HG03064 (cell line): ENCODE measurements around the gene TBC1D9B.

Experiments used
- ATAC-seq: cut with Tn5 transposase; IDR thresholded peaks from one replicate; pipeline ENCODE4 v1.9.1; 2021; ENCODE audit warnings: low read depth; ENCODE audit not compliant: unreplicated experiment

Gene TBC1D9B

DNA sequence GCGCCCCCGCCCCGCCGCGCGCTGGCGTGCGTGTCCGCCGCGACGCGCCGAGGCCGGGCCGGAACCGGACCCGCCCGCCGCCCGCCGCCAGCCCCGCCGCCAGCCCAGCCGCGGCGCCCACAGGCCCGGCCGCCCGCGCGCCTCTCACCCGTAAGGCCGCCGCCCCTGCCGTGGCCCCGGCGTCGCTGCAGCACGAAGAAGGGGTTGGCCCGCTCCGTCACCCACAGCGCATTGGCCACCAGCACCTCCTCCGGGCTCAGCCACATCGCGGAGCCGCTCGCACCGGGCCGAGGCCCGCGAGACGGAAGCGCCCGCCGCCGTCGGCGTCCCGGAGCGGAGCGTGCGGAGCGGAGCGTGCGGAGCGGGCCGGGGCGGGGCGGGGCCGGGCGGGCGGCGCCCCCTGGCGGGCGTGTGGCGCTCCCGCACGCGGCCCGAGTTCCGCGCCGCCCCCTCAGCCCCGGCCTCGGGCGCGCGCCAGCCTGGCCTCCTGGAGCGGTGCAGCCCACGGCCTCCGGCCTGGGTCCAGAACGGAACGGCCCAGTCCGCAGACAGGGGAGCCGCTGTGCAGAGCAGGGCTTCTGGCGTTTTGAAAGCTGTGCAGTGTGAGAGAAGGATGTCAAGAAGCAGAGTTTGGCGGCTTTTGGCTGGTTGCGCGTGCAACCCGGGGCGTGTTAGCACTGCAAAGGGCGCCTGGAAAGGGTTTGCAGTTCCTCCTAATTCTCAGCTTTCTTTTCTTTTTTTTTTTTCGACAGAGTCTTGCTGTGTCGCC lies at the start of gene TBC1D9B:
Gene TBC1D9B, minus strand, starts transcription at position 342 of the 769 bp plus-strand sequence. Its CDS starts 76 bp downstream, at position 266.
- peak; percentile 83 for ATAC-seq

DNA sequence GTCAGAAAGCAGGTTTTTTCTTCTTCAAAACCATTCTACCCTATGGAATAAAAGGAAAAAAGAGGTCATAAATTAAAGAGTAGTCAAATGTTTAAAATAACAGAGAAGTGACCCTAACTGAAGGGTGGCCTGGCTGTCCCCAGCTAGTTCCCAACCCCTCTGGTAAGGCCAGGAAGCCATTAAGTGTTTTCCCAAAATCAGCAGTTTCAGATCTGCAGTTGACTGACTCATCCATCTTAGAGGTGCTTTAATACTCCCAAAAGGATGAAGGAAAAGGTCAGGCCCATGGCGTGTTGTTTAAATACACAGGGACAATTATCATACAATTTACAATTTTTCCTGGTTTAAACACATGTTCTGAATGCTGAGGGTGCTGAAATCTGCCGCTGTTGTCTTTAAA lies 47.9 kb upstream of the TBC1D9B start:
- no peak for ATAC-seq

DNA sequence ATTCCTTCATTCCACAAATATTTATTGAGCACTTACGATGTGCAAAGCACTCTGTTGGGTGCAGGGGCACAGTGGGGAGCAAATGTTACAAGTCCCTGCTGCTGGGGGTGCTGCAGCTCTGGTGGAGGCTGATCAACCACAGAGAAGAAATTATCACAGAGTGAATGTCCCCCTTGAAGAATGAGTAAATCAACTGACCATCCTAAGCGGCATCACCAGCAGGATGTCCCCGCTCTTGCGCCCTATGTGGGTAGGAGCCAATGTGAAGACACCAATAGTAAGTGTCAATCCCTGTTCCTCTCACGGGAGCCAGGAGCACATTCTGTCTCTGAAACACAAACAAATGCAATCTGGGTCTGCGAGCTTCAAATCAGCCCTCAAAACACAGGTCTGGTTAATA lies 47.4 kb upstream of the TBC1D9B start:
- ATAC-seq: no peak

DNA sequence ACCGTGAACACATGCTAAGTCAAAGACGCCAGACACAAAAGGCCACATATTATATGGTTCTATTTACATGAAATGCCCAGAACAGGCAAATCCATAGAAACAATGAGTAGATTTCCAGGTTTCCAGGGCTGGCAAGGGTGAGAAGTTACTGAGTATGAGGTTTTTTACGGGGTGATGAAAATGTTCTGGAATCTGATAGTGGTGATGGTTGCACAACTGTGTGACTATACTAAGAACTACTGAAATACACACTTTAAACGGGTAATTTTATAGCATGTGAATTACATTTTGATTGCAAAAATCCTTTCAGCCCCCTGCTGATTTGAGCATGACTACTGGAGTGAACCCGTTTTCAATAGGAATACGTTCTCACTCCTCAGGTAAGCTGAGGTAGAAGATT lies 46.7 kb upstream of the TBC1D9B start:
- no peak for ATAC-seq

DNA sequence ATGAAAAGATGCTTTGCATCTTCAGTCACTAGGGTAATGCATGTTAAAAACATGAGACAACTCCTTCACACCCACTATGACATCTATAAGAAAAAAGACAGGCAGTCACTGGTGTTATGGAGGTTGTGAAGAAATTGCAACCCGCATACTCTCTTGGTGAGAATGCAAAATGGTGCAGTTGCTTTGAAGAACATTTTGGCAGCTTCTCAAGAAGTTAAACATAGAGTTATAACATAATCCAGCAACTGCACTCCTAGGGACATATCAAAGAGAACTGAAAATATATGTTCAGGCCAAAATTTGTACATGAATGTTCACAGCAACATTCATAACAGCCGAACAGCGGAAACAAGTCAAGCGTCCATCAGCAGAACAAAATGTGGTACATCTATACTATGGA lies 46.3 kb upstream of the TBC1D9B start:
- ATAC-seq: no peak

DNA sequence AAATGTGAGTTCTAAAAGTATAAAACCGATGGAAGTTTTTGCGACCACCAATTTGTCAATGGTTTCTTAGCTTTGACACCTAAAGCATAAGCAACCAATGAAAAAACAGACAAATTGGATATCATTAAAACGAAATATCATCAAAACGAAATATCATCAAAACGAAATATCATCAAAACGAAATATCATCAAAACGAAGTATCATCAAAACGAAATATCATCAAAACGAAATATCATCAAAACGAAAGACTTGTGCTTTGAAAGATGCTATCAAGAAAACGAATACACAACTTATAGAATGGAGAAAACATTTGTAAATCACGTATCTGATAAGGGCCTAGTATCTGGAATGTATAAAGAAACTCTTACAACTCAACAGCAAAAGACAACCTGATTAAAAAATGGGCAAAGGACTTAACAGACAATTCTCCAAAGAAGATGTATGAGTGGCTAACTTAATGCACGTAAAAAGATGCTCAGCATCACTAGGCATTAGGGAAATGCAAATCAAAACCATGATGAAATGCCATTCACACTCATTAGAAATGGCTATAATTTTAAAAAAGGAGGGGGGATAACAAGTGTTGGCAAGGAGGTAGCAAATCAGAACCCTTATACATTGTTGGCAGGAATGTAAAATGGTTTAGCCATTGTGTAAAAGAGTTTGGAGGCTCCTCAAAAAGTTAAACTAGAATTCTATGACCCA lies 29.4 kb upstream of the TBC1D9B start:
- ATAC-seq: no peak

DNA sequence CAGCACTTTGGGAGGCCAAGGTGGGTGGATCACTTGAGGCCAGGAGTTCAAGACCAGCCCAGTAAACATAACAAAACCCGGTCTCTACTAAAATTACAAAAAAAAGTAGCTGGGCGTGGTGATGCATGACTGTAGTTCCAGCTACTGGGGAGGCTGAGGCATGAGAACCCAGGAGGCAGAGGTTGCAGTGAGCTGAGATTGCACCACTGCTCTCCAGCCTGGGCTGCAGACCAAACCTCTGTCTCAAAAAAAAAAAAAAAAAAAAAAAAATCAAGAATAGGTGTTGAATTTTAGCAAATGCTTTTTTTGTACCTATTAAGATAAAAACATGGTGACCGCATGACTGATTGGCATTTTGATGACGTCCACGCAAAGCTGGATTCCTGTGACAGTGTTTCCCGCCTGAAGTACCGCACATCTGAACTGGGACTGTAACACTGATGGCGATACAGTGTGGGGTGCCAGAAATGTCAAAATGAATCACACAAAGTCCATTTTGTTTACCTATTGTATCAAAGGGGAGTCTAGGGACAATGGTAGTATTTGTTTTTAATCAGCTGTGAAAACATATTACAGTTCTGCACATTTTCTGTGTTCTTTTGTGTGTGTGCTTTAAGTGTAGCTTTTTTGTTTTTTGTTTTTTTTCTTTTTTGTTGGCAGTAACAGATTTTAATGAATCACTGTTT lies 23.2 kb upstream of the TBC1D9B start:
- no peak for ATAC-seq

DNA sequence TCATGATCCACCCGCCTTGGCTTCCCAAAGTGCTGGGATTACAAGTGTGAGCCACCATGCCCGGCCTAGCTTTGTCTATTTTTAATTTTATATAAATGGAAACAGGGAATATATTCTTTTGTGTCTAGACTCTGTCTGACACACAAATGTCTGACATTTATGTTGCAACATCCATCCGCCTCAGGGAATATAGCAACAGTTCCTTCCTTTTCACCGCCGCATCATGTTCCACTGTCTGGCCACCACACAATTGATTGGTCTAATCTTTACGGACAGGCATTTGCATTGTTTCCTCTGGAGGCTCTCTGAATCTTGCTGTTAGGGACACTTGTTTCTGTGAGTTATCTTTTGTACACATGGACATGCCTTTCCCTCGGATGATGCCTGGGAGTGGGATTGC lies 20.1 kb upstream of the TBC1D9B start:
- no peak for ATAC-seq

DNA sequence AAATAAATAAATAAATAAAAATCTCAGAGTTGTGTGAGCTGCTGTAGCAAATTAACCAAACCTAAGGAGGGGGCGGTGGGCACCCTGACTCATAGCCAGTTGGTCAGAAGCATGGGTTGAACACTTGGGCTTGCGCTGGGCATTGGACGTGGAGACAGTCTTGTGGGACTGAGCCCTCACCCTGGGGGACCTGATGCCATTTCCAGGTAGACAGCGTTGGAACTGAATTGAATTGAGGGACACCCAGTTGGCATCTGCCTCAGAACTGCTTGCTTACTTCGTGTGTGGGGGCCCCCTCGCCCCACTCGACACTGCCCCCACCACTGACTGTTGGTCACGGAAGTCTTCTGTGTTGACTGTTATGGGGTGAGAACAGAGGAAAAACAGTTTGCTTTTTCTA lies 19.0 kb upstream of the TBC1D9B start:
- no peak for ATAC-seq

DNA sequence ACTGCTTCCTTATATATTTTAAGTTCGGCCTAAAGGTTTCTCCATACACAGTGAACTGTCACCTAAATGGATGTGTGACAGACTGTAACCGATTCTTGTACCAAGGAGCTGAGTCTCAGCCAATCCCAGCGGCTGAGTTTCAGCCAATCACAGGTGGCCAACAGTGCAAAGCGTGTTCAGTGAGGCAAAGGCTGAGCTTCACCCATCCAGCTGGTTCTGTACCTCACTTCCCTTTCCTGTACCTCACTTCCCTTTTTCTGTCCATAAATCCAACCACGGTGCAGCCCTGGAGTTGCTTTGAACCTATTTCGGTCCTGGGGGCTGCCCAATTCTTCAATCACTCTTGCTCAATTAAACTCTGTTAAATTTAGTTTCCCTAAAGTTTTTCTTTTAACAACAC lies 15.7 kb upstream of the TBC1D9B start:
- ATAC-seq: no peak

DNA sequence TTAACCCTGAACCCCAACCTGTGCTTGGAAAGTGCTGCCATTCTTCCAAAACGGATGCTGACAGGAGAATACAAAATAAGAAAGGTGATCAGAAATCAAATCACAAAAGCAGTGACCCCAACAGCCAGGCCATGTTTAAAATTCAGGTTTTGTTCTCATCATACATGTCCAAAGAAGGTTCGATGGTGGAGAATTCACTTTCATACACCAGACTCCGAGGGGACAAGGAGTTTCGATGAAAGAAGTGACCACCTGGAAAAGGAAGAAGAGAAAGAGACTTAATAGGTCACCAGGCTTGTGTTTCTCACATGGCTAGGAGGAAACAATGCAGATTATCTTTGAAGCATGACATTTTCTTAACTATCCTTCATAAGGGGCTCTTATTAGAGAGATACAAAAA lies 12.5 kb upstream of the TBC1D9B start:
- no peak for ATAC-seq

DNA sequence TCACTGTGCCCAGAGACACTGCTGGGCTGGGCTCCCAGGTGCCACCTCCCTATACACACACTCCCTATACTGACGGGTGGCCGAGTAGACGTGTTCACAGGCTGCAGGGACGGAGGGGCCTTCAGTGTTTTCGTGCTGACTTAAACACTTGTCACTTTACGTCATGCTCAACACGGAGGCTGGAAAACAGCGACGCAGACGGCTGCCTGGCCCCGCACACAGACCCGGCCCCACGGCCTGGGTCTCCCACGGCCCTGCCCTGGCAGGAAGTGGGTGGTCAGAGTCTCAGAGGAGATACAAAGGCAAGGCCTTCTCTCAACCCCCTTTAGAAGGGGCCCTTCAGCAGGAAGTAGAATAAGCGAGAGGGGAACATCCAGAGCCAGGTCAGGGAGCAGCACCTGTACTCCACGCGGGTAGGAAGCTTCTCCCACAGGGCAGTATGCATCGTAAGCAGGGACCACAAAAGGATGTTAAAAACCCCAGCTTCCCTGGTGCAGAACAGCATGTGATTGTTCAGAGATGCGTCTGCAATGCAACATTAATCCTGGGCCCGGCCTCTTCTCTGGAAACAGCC lies 11.9 kb upstream of the TBC1D9B start:
- no peak for ATAC-seq

DNA sequence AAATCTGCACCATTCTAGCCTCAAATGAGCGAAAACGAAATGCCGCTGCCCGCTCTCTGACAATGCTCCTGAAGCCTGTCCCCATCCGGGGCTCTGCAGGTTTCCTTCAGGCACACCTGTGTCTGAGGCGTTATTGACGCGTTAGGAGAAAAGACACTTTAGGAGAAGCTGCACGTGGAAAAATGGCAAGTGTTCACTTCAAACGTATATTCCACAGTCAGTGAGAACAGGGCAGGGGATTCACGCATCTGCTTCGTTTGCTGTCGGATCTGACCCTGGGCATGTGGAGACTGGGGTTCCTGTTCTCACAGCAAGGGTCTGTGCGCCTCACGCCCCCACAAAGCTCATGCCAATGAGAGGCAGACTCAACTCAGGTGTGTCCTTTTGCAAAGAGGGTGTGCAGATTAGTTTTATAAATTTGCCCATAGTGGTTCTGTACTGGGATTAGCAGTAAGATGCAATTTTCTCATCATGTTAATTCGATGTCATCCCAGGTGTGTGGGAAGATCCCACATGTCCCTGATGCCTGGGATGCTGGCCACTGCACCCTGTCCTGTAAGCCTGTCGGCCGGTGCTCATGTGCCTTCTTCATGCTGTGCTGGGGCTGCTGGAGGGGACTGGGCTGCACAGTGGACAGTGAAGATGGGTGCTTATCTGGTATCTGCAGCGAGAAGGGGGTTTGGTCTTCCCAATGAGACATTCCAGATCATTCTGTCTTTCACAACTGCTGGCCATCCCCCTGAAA lies 11.2 kb upstream of the TBC1D9B start:
- ATAC-seq: no peak

DNA sequence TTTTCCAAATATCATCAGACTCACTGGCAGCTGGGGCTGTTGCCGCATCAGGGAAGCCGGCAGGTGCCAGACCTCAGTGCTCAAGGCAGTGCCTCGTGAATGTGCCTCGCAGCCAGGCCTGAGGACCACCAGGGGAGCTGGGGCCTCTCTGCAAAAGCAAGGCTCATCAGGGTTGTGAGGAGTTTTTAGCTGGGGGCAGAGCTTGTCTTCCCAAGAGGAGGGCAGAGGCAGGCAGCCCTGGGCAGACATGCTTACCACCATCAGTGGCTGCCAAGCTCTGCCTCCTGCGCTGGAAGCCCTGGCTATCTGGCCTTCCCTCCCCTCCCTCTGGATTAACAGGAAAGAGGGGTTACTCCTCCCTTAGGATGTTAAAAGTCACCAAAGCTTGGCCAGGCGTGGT lies 8.8 kb upstream of the TBC1D9B start:
- ATAC-seq: no peak

DNA sequence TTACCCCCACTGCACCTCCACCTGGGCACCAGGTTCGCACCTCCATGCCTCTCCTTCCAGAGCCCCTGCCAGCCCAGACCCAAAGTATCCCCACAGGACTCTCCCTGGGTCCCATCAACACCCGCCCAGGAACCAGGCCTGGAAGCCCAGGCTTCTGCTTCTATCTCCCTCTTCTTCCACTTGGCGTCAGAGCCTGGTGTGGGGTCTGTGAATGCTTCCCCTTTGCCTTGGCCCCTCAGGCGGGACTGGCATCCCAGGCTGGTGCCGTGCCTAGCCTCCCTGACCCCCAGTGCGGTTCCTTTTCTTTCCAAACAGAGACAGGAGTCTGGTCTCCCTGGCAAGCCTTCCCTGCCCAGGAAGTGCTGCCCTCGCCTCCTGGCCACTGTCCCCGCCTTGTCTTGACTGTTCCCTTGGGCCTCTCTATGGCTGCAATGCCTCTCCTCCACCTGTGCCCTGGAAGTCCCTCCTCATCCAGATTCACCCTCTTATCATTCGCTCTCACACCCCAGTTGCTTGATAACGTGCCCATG lies 7.8 kb upstream of the TBC1D9B start:
- no peak for ATAC-seq

DNA sequence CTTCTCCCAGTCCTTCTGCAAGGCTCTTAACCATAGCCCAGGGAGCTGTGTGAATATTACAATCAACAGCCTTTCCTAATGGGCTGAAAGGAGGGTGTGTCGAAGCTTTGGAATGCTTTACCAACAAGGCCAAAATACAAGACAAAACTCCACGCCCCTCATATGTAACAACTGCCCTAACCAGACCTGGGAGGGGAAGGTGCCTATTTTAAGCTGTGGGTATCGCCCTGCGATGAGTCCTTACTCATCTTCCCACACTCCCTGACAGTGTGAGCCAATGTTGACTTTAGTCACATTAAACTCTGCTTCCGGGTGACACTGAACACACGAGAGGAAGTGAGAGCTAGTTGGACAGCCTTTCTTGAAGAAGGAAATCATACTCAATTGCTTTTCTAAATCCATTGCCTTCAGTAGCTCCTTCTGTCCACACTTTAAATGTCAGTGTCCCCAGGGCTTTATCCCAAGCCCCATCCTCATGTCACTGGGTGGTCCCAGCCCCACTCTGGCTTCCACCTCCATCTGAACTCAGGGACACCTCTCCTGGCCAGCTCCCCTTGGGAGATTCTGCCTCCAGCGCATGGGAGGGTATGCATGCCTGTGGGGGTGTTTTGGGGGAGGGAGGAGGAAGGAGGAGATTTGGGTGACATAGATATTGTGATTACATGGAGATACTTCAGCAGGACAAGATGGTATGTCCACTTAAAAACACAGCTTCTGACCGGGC lies 6.5 kb upstream of the TBC1D9B start:
- no peak for ATAC-seq

DNA sequence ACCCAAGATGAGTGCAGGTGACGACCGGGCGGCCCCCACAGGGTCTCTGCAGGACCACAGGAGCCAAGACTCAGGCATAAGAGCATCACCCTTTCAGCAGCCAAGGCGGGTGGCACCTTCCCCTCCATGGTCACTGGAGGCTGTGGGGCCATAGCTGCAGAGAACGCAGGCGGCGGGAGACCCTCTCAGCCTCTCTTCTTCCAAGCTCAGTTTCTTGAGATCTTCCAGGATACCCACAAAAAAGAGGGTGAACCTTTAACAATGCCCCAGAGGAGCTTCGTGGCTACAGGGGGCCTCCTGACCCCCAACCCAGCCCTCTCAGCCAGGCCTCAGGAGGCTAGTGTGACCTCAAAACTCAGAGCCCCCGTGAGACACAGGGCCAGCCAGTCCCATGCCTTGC lies 5.8 kb upstream of the TBC1D9B start:
- no peak for ATAC-seq

DNA sequence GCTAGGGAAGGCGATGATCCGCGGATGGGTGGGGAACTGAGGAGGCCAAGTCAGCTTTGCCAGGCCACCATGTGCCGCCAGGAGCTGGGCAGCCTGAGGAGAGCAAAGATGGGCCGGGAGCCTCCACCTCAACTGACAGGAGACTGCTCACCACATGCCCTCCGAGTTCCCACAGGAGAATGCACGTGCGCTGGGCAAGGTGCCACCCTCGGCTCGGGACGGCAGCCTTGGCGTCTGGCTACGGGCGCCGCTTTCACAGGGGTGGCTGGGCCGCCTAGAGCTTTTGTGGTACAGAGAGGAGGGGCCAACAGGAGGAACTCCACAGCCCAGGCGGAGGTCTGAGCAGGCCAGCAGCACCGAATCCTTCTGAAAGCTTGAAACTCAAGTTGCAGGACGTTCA lies 5.3 kb upstream of the TBC1D9B start:
- no peak for ATAC-seq

DNA sequence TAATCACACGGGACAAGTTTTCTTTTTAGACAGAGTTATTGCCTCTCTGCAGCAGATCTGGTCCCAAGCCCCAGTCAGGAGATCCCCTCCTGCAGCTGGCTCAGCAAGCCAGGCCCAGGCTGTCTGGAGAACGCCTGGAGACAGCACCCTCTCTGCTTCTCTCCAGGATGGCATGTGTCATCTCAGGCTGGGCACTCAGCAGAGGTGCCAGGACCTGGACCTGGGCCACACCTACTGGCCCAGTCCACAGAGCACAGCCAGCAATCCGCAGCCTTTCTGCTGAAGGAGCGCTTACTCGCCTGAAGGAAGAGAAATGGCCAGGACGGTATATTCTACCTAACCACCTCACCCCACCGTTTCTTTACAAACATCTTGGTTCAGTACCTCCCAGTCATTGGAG lies 4.7 kb upstream of the TBC1D9B start:
- ATAC-seq: no peak

DNA sequence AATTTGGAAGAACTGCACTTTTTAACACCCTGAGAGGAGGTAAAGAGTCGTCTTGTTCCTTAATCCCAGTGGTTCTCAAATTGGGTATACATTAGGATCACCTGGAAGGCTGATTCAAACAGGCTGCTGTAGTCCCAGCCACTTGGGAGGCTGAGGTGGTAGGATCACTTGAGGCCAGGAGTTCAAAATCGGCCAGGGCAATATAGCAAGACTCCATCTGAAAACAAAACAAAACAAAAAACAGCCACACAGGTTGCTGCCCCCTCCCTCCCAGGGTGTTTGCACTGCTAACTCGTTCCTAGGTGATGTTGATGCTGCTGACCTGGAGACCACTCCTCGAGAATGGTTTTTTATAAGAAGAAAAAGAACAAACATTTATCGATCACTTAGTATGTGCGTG lies 1.5 kb upstream of the TBC1D9B start:
- ATAC-seq: no peak
